Germinal center (tissue), 1 donor: Measurements from ENCODE around the gene GLDN.

Source experiments
- DNase-seq: peaks from one replicate; pipeline ENCODE4 v3.0.0; 2012; ENCODE audit warnings: mixed read lengths, low spot score

The GLDN gene

GRCh38 chr15:51356983-51357382 lies 15.5 kb downstream of the GLDN start:
- DNase-seq, result no peak

GRCh38 chr15:51359981-51360380 lies 18.5 kb downstream of the GLDN start:
- no peak for DNase-seq

GRCh38 chr15:51363383-51363782 lies 21.9 kb downstream of the GLDN start:
- DNase-seq, result no peak

GRCh38 chr15:51365417-51365816 lies 24.0 kb downstream of the GLDN start:
- DNase-seq, result no peak

GRCh38 chr15:51366071-51366470 lies 24.6 kb downstream of the GLDN start:
- no peak for DNase-seq

GRCh38 chr15:51366920-51367319 lies 25.5 kb downstream of the GLDN start:
- DNase-seq, result no peak

GRCh38 chr15:51367322-51367976 lies 26.0 kb downstream of the GLDN start:
- no peak for DNase-seq

- no peak for DNase-seq
Observed at GRCh38 chr15:51368307-51368706, 26.9 kb downstream of the GLDN start.

GRCh38 chr15:51368751-51369450 lies 27.4 kb downstream of the GLDN start:
- no peak for DNase-seq

GRCh38 chr15:51369451-51369761 lies 28.0 kb downstream of the GLDN start:
- DNase-seq, result no peak

- DNase-seq, result no peak
Observed at GRCh38 chr15:51371266-51371665, 29.8 kb downstream of the GLDN start.

GRCh38 chr15:51374131-51374530 lies 32.7 kb downstream of the GLDN start:
- DNase-seq, result no peak

GRCh38 chr15:51375966-51376640 lies 34.6 kb downstream of the GLDN start:
- DNase-seq, result no peak

GRCh38 chr15:51377038-51377786 lies 35.8 kb downstream of the GLDN start:
- no peak for DNase-seq

GRCh38 chr15:51378406-51378805 lies 37.0 kb downstream of the GLDN start:
- no peak for DNase-seq

- no peak for DNase-seq
Observed at GRCh38 chr15:51379390-51379789, 37.9 kb downstream of the GLDN start.

GRCh38 chr15:51380999-51381806 lies 39.7 kb downstream of the GLDN start:
- peak; percentile 62 for DNase-seq

GRCh38 chr15:51382787-51383186 lies 41.3 kb downstream of the GLDN start:
- DNase-seq, result peak; percentile 20

GRCh38 chr15:51386029-51386428 lies 44.6 kb downstream of the GLDN start:
- no peak for DNase-seq

- no peak for DNase-seq
Observed at GRCh38 chr15:51386486-51386885, 45.0 kb downstream of the GLDN start.

GRCh38 chr15:51386960-51387698 lies 45.7 kb downstream of the GLDN start:
- no peak for DNase-seq
